Left ventricle myocardium inferior (tissue), 1 donor: Measurements from ENCODE around the gene RNF169. TPM values are rescaled to one million over a fixed set of nuclear protein-coding genes. Genes with fewer than 3 reads are reported as not detected.

ENCODE experiments used
- DNase-seq: peaks from one replicate; pipeline ENCODE4 v3.0.0-alpha.2; 2020
- H3K27ac ChIP-seq: fragments of 200-600 bp; replicated peaks from 2 replicates; pipeline ENCODE4 v1.8.0; 2021
- H3K27me3 ChIP-seq: fragments of 200-600 bp; 2 replicates; pipeline ENCODE4 v1.8.0; 2021; ENCODE audit warnings: low read depth
- H3K36me3 ChIP-seq: fragments of 200-600 bp; 2 replicates; pipeline ENCODE4 v1.8.0; 2021
- H3K4me1 ChIP-seq: fragments of 200-600 bp; 2 replicates; pipeline ENCODE4 v1.8.0; 2021
- H3K4me3 ChIP-seq: fragments of 200-600 bp; 2 replicates; pipeline ENCODE4 v1.8.0; 2021; ENCODE audit warnings: mild to moderate bottlenecking, moderate library complexity
- H3K9me3 ChIP-seq: fragments of 200-600 bp; replicated peaks from 2 replicates; pipeline ENCODE4 v1.8.0; 2021
- intact Hi-C: fragments of 100-400 bp; cut with micrococcal nuclease; formaldehyde crosslinking; loops from one replicate; pipeline ENCODE4 v1.11.0; 2022
- total RNA-seq: library from RNA; stranded (reverse); fragmentation: NEBNext Ultra II Directional; extraction: Animal tissue kit (Norgen Biotek cat#: 25700); gene quantifications from one replicate; pipeline ENCODE4 v1.2.1, GENCODE V29; 2021
- TF ChIP-seq, protein P1 (sequence below): fragments of 200-600 bp; IDR thresholded peaks from 2 replicates; pipeline ENCODE4 v1.8.0; 2021; ENCODE audit warnings: antibody characterized with exemption, mild to moderate bottlenecking, borderline replicate concordance
- donor health status: DM: no; HTN: yes; CAD: no; lungs with severe emphysema.

The RNF169 gene
- total RNA-seq, 1 donor from 2014 or later, result 9.6 TPM

- peaks cover 23% of the 10 kb centered on the region for H3K36me3 ChIP-seq
- no peaks in the 10 kb centered on the region for H3K9me3 ChIP-seq
- H3K4me1 ChIP-seq, result peaks cover 29% of the 10 kb centered on the region
- TF ChIP-seq, protein P1, sequence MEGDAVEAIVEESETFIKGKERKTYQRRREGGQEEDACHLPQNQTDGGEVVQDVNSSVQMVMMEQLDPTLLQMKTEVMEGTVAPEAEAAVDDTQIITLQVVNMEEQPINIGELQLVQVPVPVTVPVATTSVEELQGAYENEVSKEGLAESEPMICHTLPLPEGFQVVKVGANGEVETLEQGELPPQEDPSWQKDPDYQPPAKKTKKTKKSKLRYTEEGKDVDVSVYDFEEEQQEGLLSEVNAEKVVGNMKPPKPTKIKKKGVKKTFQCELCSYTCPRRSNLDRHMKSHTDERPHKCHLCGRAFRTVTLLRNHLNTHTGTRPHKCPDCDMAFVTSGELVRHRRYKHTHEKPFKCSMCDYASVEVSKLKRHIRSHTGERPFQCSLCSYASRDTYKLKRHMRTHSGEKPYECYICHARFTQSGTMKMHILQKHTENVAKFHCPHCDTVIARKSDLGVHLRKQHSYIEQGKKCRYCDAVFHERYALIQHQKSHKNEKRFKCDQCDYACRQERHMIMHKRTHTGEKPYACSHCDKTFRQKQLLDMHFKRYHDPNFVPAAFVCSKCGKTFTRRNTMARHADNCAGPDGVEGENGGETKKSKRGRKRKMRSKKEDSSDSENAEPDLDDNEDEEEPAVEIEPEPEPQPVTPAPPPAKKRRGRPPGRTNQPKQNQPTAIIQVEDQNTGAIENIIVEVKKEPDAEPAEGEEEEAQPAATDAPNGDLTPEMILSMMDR, result no peak
- no peaks in the 10 kb centered on the region for H3K27me3 ChIP-seq
- no peak overlapping the region for H3K27ac ChIP-seq
- intact Hi-C loops, result no loop called here
- no peak for DNase-seq
- H3K4me3 ChIP-seq, result no peak overlapping the region
These were observed 37.9 kb downstream of the RNF169 start for GRCh38 chr11:74786574-74786973.

DNA sequence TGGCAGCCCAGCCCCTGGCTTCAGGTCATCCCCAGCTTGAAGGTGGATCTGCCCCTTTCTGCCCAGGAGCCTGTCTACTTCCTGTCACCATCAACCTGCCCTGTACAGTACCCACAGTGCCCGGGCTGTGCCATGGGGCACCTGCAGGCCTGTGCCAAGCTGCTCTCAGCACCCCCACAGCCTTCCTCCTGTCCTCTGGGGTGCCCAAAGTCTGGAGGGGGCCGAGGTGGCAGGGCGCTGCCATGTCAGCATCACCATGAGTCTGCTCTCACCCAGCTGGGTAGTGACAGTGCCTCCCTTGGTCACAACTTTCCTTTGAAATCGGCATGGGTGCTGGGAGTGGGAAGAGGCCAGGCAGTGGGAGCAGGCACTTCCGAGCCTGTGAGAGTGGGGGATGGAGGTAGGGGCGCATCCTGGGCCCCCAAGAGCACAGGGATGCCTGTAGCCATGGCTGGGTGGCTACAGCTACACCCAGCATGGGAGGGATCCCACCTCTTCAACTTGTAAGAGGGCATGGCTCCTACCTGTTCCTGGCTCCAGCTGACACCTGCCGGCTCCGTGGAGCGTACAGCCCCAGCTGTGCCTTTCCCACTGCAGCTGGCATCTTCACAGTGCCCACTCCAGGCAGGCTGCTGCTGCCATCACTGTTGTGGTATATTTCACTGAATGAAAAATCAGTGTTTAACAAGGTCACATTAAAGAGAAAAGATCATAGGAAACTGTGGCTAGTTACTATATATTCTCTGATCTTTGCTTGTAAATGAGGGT, 42.9 kb downstream of the RNF169 start:
- no peaks in the 10 kb centered on the region for H3K4me1 ChIP-seq
- no peaks in the 10 kb centered on the region for H3K27me3 ChIP-seq
- H3K9me3 ChIP-seq, result no peaks in the 10 kb centered on the region
- peaks cover 52% of the 10 kb centered on the region for H3K36me3 ChIP-seq
- TF ChIP-seq, protein P1, result no peak
- H3K4me3 ChIP-seq, result no peak overlapping the region
- no peak for DNase-seq
- H3K27ac ChIP-seq, result no peak overlapping the region
- intact Hi-C loops, result no loop called here

- H3K4me1 ChIP-seq, result peaks cover 59% of the 10 kb centered on the region
- no peak overlapping the region for H3K4me3 ChIP-seq
- no peaks in the 10 kb centered on the region for H3K27me3 ChIP-seq
- no peaks in the 10 kb centered on the region for H3K9me3 ChIP-seq
- TF ChIP-seq, protein P1, result no peak
- H3K36me3 ChIP-seq, result peaks cover 1% of the 10 kb centered on the region
- no peak for DNase-seq
- intact Hi-C loops, result no loop called here
- H3K27ac ChIP-seq, result peak overlapping the region; percentile 34
These were observed 57.6 kb downstream of the RNF169 start for GRCh38 chr11:74806267-74806666.

DNA sequence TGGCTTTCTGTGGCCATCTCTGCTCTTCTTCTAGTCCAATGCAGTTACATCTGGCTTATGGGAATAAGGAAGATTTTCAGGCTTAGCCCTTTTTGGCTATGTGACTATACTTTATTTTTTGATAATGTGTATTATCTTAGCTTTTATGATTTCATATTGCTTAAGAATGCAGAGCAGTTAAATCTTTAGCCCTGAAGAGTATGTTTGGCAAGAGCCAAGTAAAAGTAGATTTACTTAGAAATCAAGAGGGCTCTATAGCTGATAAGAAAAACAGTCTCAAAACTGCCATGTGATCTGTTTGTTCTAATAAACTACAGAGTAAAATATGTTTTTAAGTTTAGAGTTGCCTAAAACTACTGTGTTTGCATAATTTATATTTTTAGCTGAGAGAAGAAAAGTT, 61.2 kb downstream of the RNF169 start:
- intact Hi-C loops, result no loop called here
- no peak for DNase-seq
- TF ChIP-seq, protein P1, result no peak
- no peak overlapping the region for H3K4me3 ChIP-seq
- no peaks in the 10 kb centered on the region for H3K27me3 ChIP-seq
- H3K36me3 ChIP-seq, result peaks cover 19% of the 10 kb centered on the region
- H3K4me1 ChIP-seq, result peaks cover 54% of the 10 kb centered on the region
- no peak overlapping the region for H3K27ac ChIP-seq
- H3K9me3 ChIP-seq, result no peaks in the 10 kb centered on the region

DNA sequence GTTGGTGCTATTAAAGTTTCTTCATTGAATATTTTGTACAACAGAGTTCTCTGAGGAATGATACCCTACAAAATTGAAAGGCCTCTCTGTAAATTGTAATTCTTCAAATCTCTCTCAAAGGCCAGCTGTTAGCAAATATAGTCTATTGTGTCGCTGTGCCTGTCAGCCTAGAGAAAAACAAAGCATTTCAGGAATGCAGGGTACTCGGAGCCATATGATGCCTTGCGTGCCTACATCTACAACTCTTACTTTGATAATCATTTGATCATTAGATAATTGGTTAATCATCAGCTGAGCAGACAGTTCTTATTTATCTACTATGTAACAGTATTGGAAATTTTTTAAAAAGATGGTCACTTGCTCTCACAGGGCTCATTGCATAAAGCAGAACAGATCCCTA, 67.3 kb downstream of the RNF169 start:
- H3K4me3 ChIP-seq, result no peak overlapping the region
- TF ChIP-seq, protein P1, result no peak
- no peak for DNase-seq
- H3K27me3 ChIP-seq, result no peaks in the 10 kb centered on the region
- H3K9me3 ChIP-seq, result no peaks in the 10 kb centered on the region
- no peak overlapping the region for H3K27ac ChIP-seq
- H3K4me1 ChIP-seq, result peaks cover 34% of the 10 kb centered on the region
- H3K36me3 ChIP-seq, result peaks cover 35% of the 10 kb centered on the region
- intact Hi-C loops, result no loop called here
